Neural cell (in vitro differentiated cells): Measurements from ENCODE around the gene CNFN. TPM values are rescaled to one million over a fixed set of nuclear protein-coding genes. Genes with fewer than 3 reads are reported as not detected.

ENCODE experiments used
- H2AFZ ChIP-seq: fragments of 200-600, 300-800 bp; sonication (generic), shearing (Covaris generic); 2 replicates; pipeline ENCODE4 v1.6.0; 2014; ENCODE audit warnings: low read depth, mild to moderate bottlenecking, antibody characterized with exemption, low read length, moderate library complexity
- H3F3A ChIP-seq: fragments of 200-600 bp; shearing (Covaris generic); 2 replicates; pipeline ENCODE4 v1.6.1; 2016; ENCODE audit warnings: mild to moderate bottlenecking, moderate library complexity, mixed read lengths, antibody characterized with exemption, low read length; ENCODE audit not compliant: insufficient read depth, poor library complexity, severe bottlenecking
- H3K27ac ChIP-seq: fragments of 200-600, 300-800 bp; sonication (generic), shearing (Covaris generic); 2 replicates; pipeline ENCODE4 v1.5.1; 2014; ENCODE audit warnings: mild to moderate bottlenecking, low read length, moderate library complexity
- H3K27me3 ChIP-seq: fragments of 300-800, 200-600 bp; sonication (generic), shearing (Covaris generic); 2 replicates; pipeline ENCODE4 v1.6.0; 2014; ENCODE audit warnings: mild to moderate bottlenecking, low read depth, low read length, moderate library complexity; ENCODE audit not compliant: insufficient read depth
- H3K36me3 ChIP-seq: fragments of 300-800, 200-600 bp; sonication (generic), shearing (Covaris generic); 2 replicates; pipeline ENCODE4 v1.5.1; 2014; ENCODE audit warnings: mild to moderate bottlenecking, antibody characterized with exemption, low read length, moderate library complexity; ENCODE audit not compliant: insufficient read depth
- H3K4me2 ChIP-seq: fragments of 300-800, 200-600 bp; sonication (generic), shearing (Covaris generic); 2 replicates; pipeline ENCODE4 v1.6.0; 2014; ENCODE audit warnings: mild to moderate bottlenecking, low read length
- H3K4me3 ChIP-seq: fragments of 300-800, 200-600 bp; sonication (generic), shearing (Covaris generic); 2 replicates; pipeline ENCODE4 v1.5.1; 2014; ENCODE audit warnings: mild to moderate bottlenecking, low read length, moderate library complexity
- H3K79me2 ChIP-seq: fragments of 200-600 bp; shearing (Covaris generic); replicated peaks from 2 replicates; pipeline ENCODE4 v1.6.0; 2014; ENCODE audit warnings: mild to moderate bottlenecking, low read length, moderate library complexity; ENCODE audit not compliant: insufficient read depth
- H3K9ac ChIP-seq: fragments of 300-800, 200-600 bp; sonication (generic), shearing (Covaris generic); 2 replicates; pipeline ENCODE4 v1.6.1; 2016; ENCODE audit warnings: mild to moderate bottlenecking, low read length, mixed read lengths
- H3K9me2 ChIP-seq: fragments of 200-600 bp; shearing (Covaris generic); 2 replicates; pipeline ENCODE4 v1.6.1; 2016; ENCODE audit warnings: mild to moderate bottlenecking, low read length, mixed read lengths; ENCODE audit not compliant: insufficient read depth
- H3K9me3 ChIP-seq: fragments of 200-600, 300-800 bp; sonication (generic), shearing (Covaris generic); 2 replicates; pipeline ENCODE4 v1.6.1; 2016; ENCODE audit warnings: mild to moderate bottlenecking, mixed run types, low read length, moderate library complexity, mixed read lengths
- H4K20me1 ChIP-seq: fragments of 200-600 bp; shearing (Covaris generic); 2 replicates; pipeline ENCODE4 v1.6.1; 2016; ENCODE audit warnings: mild to moderate bottlenecking, mixed run types; ENCODE audit not compliant: insufficient read depth
- EP300 ChIP-seq: fragments of 450-650 bp; conservative IDR thresholded peaks from 2 replicates; pipeline ENCODE4 v1.6.1; 2014; ENCODE audit warnings: antibody characterized with exemption, mild to moderate bottlenecking, moderate library complexity; ENCODE audit not compliant: poor library complexity, severe bottlenecking
- EZH2 ChIP-seq: fragments of 200-600, 300-800 bp; shearing (Covaris generic), sonication (generic); IDR thresholded peaks from 2 replicates; pipeline ENCODE4 v1.6.1; 2014; ENCODE audit warnings: antibody characterized with exemption, low read length, borderline replicate concordance, mild to moderate bottlenecking; ENCODE audit not compliant: insufficient read depth, poor library complexity, severe bottlenecking
- MXI1 ChIP-seq: fragments of 450-650 bp; conservative IDR thresholded peaks from 2 replicates; pipeline ENCODE4 v1.6.1; 2014; ENCODE audit warnings: antibody characterized with exemption, mild to moderate bottlenecking; ENCODE audit not compliant: poor library complexity, severe bottlenecking
- POLR2AphosphoS5 ChIP-seq: IDR thresholded peaks from 2 replicates; pipeline ENCODE4 v1.6.1; 2012
- RAD21 ChIP-seq: fragments of 450-650 bp; conservative IDR thresholded peaks from 2 replicates; pipeline ENCODE4 v1.6.1; 2014; ENCODE audit warnings: antibody characterized with exemption, mild to moderate bottlenecking, moderate library complexity
- SMC3 ChIP-seq: fragments of 450-650 bp; conservative IDR thresholded peaks from 2 replicates; pipeline ENCODE4 v1.6.1; 2014; ENCODE audit warnings: antibody characterized with exemption, mild to moderate bottlenecking, moderate library complexity; ENCODE audit not compliant: poor library complexity
- TAF1 ChIP-seq: IDR thresholded peaks from 2 replicates; pipeline ENCODE4 v1.6.1; 2012; ENCODE audit warnings: low read depth
- polyA plus RNA-seq: library from polyadenylated mRNA; depleted of rRNA; stranded (reverse); fragments of >200 nt; gene quantifications from 2 replicates; pipeline ENCODE4 v1.2.3, GENCODE V29; 2014
- TF ChIP-seq, protein P1 (sequence below): fragments of 450-650 bp; IDR thresholded peaks from 2 replicates; pipeline ENCODE4 v1.5.1; 2014; ENCODE audit warnings: antibody characterized with exemption, mild to moderate bottlenecking, moderate library complexity; ENCODE audit not compliant: poor library complexity, severe bottlenecking
- TF ChIP-seq, protein P2 (sequence below): IDR thresholded peaks from 2 replicates; pipeline ENCODE4 v1.6.1; 2012; ENCODE audit warnings: borderline replicate concordance

Gene CNFN
- polyA plus RNA-seq, 1 donor from 2014 or later = not detected

DNA sequence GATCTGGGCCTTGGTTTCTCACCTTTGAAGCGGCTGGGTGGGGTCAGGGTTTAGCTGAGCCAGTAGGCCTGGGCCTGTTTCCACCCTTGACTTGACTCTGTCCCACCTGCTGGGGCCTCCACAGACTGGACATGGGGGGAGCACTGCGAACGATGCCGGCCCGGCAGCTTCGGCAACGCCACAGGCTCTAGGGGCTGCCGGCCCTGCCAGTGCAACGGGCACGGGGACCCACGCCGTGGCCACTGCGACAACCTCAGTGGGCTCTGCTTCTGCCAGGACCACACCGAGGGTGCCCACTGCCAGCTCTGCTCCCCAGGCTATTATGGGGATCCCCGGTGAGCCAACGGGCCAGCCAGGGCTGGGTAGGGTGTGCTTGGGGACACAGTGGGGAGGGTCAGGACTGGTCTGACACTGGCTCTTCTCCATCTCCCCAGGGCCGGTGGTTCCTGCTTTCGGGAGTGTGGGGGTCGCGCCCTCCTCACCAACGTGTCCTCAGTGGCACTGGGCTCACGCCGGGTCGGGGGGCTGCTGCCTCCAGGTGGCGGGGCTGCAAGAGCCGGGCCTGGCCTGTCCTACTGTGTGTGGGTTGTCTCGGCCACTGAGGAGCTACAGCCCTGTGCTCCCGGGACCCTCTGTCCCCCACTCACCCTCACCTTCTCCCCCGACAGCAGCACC lies 36.6 kb downstream of the CNFN start:
- no peaks in the 10 kb centered on the region for H3K27me3 ChIP-seq

DNA sequence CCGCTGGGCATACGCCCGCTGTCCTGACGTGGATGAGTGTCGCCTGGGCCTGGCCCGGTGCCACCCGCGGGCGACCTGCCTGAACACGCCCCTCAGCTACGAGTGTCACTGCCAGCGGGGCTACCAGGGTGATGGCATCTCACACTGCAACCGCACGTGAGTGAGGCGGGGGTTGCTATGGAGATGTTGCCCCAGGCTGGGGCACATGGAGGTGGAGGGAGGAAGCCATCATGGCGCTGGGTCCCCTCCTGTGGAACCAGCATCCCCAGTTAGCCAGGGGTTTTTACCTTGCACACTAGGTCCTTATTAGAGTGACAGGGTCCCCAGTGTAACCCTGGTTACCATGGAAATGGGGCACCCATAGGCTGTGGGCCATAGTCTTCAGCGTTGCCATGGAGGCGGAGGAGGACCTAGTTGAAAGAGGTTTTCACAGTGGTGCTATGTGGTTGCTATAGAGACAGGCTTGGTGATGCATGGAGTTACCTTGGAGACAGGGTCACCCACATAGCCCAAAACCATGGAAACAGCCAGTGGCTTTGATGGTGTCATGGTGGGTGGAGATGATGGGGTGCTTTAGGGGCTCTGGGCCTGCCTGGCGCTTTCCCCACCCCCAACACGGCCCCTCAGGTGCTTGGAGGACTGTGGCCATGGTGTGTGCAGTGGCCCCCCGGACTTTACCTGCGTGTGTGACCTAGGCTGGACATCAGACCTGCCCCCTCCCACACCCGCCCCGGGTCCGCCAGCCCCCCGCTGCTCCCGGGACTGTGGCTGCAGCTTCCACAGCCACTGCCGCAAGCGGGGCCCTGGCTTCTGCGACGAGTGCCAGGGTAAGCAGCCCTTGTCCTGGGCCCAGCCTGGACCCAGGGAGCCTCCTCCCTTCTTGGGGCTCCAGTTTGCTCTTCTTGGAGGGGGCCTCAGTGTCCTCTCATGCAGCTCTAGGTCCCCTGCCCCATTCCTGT lies 37.5 kb downstream of the CNFN start:
- no peaks in the 10 kb centered on the region for H3K9me2 ChIP-seq
- H3K9ac ChIP-seq = peak overlapping the region; percentile 76
- no peaks in the 10 kb centered on the region for H3K9me3 ChIP-seq
- peak overlapping the region; percentile 97 for H3K27ac ChIP-seq
- no peaks in the 10 kb centered on the region for H3F3A ChIP-seq
- no peaks in the 10 kb centered on the region for H4K20me1 ChIP-seq
- no peaks in the 10 kb centered on the region for H3K36me3 ChIP-seq
- H3K4me3 ChIP-seq = peak overlapping the region; percentile 59
- no peaks in the 10 kb centered on the region for H3K79me2 ChIP-seq
- H3K4me2 ChIP-seq = peak overlapping the region; percentile 74
- no peaks in the 10 kb centered on the region for H3K27me3 ChIP-seq
- H2AFZ ChIP-seq = no peak overlapping the region
- TF ChIP-seq TAF1 (peak; percentile 44), RAD21 (peak; percentile 18), EZH2 (no peak), SMC3 (peak; percentile 59)
- TF ChIP-seq, protein P1, sequence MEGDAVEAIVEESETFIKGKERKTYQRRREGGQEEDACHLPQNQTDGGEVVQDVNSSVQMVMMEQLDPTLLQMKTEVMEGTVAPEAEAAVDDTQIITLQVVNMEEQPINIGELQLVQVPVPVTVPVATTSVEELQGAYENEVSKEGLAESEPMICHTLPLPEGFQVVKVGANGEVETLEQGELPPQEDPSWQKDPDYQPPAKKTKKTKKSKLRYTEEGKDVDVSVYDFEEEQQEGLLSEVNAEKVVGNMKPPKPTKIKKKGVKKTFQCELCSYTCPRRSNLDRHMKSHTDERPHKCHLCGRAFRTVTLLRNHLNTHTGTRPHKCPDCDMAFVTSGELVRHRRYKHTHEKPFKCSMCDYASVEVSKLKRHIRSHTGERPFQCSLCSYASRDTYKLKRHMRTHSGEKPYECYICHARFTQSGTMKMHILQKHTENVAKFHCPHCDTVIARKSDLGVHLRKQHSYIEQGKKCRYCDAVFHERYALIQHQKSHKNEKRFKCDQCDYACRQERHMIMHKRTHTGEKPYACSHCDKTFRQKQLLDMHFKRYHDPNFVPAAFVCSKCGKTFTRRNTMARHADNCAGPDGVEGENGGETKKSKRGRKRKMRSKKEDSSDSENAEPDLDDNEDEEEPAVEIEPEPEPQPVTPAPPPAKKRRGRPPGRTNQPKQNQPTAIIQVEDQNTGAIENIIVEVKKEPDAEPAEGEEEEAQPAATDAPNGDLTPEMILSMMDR = no peak
- TF ChIP-seq, protein P2, sequence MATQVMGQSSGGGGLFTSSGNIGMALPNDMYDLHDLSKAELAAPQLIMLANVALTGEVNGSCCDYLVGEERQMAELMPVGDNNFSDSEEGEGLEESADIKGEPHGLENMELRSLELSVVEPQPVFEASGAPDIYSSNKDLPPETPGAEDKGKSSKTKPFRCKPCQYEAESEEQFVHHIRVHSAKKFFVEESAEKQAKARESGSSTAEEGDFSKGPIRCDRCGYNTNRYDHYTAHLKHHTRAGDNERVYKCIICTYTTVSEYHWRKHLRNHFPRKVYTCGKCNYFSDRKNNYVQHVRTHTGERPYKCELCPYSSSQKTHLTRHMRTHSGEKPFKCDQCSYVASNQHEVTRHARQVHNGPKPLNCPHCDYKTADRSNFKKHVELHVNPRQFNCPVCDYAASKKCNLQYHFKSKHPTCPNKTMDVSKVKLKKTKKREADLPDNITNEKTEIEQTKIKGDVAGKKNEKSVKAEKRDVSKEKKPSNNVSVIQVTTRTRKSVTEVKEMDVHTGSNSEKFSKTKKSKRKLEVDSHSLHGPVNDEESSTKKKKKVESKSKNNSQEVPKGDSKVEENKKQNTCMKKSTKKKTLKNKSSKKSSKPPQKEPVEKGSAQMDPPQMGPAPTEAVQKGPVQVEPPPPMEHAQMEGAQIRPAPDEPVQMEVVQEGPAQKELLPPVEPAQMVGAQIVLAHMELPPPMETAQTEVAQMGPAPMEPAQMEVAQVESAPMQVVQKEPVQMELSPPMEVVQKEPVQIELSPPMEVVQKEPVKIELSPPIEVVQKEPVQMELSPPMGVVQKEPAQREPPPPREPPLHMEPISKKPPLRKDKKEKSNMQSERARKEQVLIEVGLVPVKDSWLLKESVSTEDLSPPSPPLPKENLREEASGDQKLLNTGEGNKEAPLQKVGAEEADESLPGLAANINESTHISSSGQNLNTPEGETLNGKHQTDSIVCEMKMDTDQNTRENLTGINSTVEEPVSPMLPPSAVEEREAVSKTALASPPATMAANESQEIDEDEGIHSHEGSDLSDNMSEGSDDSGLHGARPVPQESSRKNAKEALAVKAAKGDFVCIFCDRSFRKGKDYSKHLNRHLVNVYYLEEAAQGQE = no peak

More for the DNA sequence above, 36.6 kb downstream of the CNFN start:
- Histone ChIP-seq H4K20me1 (no peaks in the 10 kb centered on the region), H3K9ac (peak overlapping the region; percentile 69), H3K4me2 (peak overlapping the region; percentile 74), H2AFZ (no peak overlapping the region), H3K79me2 (no peaks in the 10 kb centered on the region), H3K9me2 (no peaks in the 10 kb centered on the region), H3K36me3 (no peaks in the 10 kb centered on the region), H3K9me3 (no peaks in the 10 kb centered on the region), H3K27ac (peak overlapping the region; percentile 97), H3F3A (no peaks in the 10 kb centered on the region), H3K4me3 (peak overlapping the region; percentile 59)
- TF ChIP-seq RAD21 (no peak), EZH2 (no peak), MXI1 (no peak), EP300 (no peak), POLR2AphosphoS5 (no peak), SMC3 (no peak), TAF1 (no peak)
- TF ChIP-seq, protein P2 = no peak
- TF ChIP-seq, protein P1 = no peak
